B cell (primary cell): ENCODE data around the gene VTI1A. TPM values are rescaled to one million over a fixed set of nuclear protein-coding genes. Genes with fewer than 3 reads are reported as not detected.

Experiments
- ATAC-seq: fragments of 200-7000 bp; cut with Tn5 transposase; one replicate; pipeline ENCODE4 v1.10.0; 2021; ENCODE audit warnings: low read depth, mild to moderate bottlenecking, moderate number of reproducible peaks, moderate library complexity
- CTCF ChIA-PET: fragments of 350-600 bp; sonication (Branson Sonifier 250); formaldehyde crosslinking; loops from one replicate; lab custom pipeline; 2021; ENCODE audit warnings: antibody characterized with exemption, inconsistent platforms; lab: Charles Lee
- POLR2A ChIA-PET: fragments of 350-600 bp; sonication (Branson Sonifier 250); formaldehyde crosslinking; loops from one replicate; lab custom pipeline; 2021; ENCODE audit warnings: antibody characterized with exemption; lab: Charles Lee
- DNase-seq: peaks from one replicate; pipeline ENCODE4 v3.0.0; 2013
- H2AFZ ChIP-seq: 2 replicates; pipeline ENCODE4 v1.6.1; 2012; ENCODE audit warnings: mild to moderate bottlenecking, low read depth, low read length; ENCODE audit not compliant: insufficient read depth, poor library complexity, severe bottlenecking
- H3K27ac ChIP-seq, 2 donors: 1 replicate in 1 of 2; 2 replicates in 1 of 2; pipeline ENCODE4 v1.5.1; 2012 to 2013; ENCODE audit warnings: low read length in 2 of 2, mild to moderate bottlenecking in 2 of 2, moderate library complexity in 1 of 2
- H3K27me3 ChIP-seq, 4 experiments: fragments of 200-600 bp in 1 of 4; sonication (generic) in 1 of 4; replicated peaks in 1 of 4; 1 replicate in 2 of 4; 2 replicates in 2 of 4; pipeline versions ENCODE4 v1.6.1 to v1.7.0; 2013 to 2016; ENCODE audit warnings: low read length in 3 of 4, mild to moderate bottlenecking in 2 of 4, mixed read lengths in 1 of 4, moderate library complexity in 1 of 4; ENCODE audit not compliant: insufficient read depth in 4 of 4, control insufficient read depth in 3 of 4; ENCODE audit errors: control extremely low read depth in 1 of 4
- H3K36me3 ChIP-seq, 2 experiments: replicated peaks in 1 of 2; 1 replicate in 1 of 2; 2 replicates in 1 of 2; pipeline versions ENCODE4 v1.6.1 to v1.7.1; 2013; ENCODE audit warnings: low read length in 1 of 2; ENCODE audit not compliant: insufficient read depth in 2 of 2, control insufficient read depth in 1 of 2; ENCODE audit errors: control extremely low read depth in 1 of 2, extremely low read depth in 1 of 2
- H3K4me1 ChIP-seq, 2 donors: fragments of 200-600 bp in 1 of 2; sonication (generic) in 1 of 2; 1 replicate in 1 of 2; 2 replicates in 1 of 2; pipeline versions ENCODE4 v1.5.1 to v1.6.1; 2013 to 2017; ENCODE audit warnings: low read length in 2 of 2; ENCODE audit not compliant: control insufficient read depth in 2 of 2, insufficient read depth in 2 of 2
- H3K4me2 ChIP-seq: replicated peaks from 2 replicates; pipeline ENCODE3; 2012; ENCODE audit warnings: mild to moderate bottlenecking, low read depth, low read length; ENCODE audit not compliant: poor library complexity, severe bottlenecking
- H3K4me3 ChIP-seq, 5 experiments: fragments of 200-600 bp in 1 of 5; sonication (generic) in 1 of 5; 1 replicate in 3 of 5; 2 replicates in 2 of 5; pipeline versions ENCODE4 v1.5.1 to v1.7.0; 2011 to 2016; ENCODE audit warnings: low read length in 4 of 5, mild to moderate bottlenecking in 4 of 5, low read depth in 2 of 5, control low read depth in 1 of 5, moderate library complexity in 1 of 5; ENCODE audit not compliant: insufficient read depth in 1 of 5; ENCODE audit errors: control extremely low read depth in 1 of 5, extremely low read depth in 1 of 5
- H3K79me2 ChIP-seq: fragments of 200-600 bp; sonication (generic); one replicate; pipeline ENCODE4 v1.6.0; 2016; ENCODE audit warnings: low read length; ENCODE audit not compliant: control insufficient read depth, insufficient read depth
- H3K9ac ChIP-seq: fragments of 200-600 bp; sonication (generic); 2 replicates; pipeline ENCODE4 v1.6.1; 2017; ENCODE audit warnings: mild to moderate bottlenecking, low read length, moderate library complexity
- H3K9me3 ChIP-seq, 3 donors: one replicate each; pipeline versions ENCODE4 v1.6.1 to v1.7.1; 2013; ENCODE audit warnings: low read length in 2 of 3; ENCODE audit not compliant: control insufficient read depth in 2 of 3, insufficient read depth in 1 of 3; ENCODE audit errors: control extremely low read depth in 1 of 3
- H4K20me1 ChIP-seq: 2 replicates; pipeline ENCODE4 v1.6.0; 2012; ENCODE audit warnings: mild to moderate bottlenecking, low read length; ENCODE audit not compliant: insufficient read depth, control insufficient read depth, poor library complexity, severe bottlenecking
- H3K27ac Mint-ChIP-seq: one replicate; pipeline ENCODE4 v1.8.0; 2021; ENCODE audit warnings: mixed read lengths
- H3K27me3 Mint-ChIP-seq: one replicate; pipeline ENCODE4 v1.8.0; 2021; ENCODE audit warnings: mixed read lengths
- H3K4me1 Mint-ChIP-seq: one replicate; pipeline ENCODE4 v1.8.0; 2021; ENCODE audit warnings: mixed read lengths
- H3K4me3 Mint-ChIP-seq: one replicate; pipeline ENCODE4 v1.8.0; 2021; ENCODE audit warnings: mixed read lengths
- H3K9me3 Mint-ChIP-seq: one replicate; pipeline ENCODE4 v1.8.0; 2022; ENCODE audit warnings: mixed read lengths; ENCODE audit not compliant: insufficient read depth
- CTCF ChIP-seq: fragments of 200-600 bp; IDR thresholded peaks from one replicate; pipeline ENCODE4 v1.8.0; 2022; ENCODE audit warnings: antibody characterized with exemption, mild to moderate bottlenecking
- EZH2 ChIP-seq: IDR thresholded peaks from 2 replicates; pipeline ENCODE4 v1.6.1; 2012; ENCODE audit warnings: borderline replicate concordance, low read depth, mild to moderate bottlenecking, moderate library complexity, low read length; ENCODE audit not compliant: insufficient read depth, poor library complexity, severe bottlenecking
- WGBS: methylation state at CpG from one replicate; pipeline ENCODE4 v1.1.5; 2013; ENCODE audit warnings: missing lambda C conversion rate; ENCODE audit not compliant: insufficient coverage; 5-methylcytosine and 5-hydroxymethylcytosine counted together
- intact Hi-C: fragments of 100-400 bp; cut with micrococcal nuclease; formaldehyde crosslinking; loops from one replicate; pipeline ENCODE4 v1.10.0; 2022
- polyA plus RNA-seq: library from polyadenylated mRNA; depleted of rRNA; stranded (reverse); fragments of >200 nt; gene quantifications from 2 replicates; pipeline ENCODE4 v1.2.3, GENCODE V29; 2012
- total RNA-seq, 2 donors: library from RNA; stranded (reverse); fragments of 120-200 nt in 1 of 2; gene quantifications; 1 replicate in 1 of 2; 2 replicates in 1 of 2; pipeline versions ENCODE4 v1.2.3 to v1.2.4, GENCODE V29; 2013 to 2022

Gene VTI1A
- total and polyA plus RNA-seq, 2 donors (not counting 1 experiment from before 2014, with no cell fraction given) = 20.0 to 84.1 TPM

GRCh38 chr10:112593023-112593422 lies 146.0 kb downstream of the VTI1A start:
- H3K4me2 ChIP-seq = no peak overlapping the region
- TF ChIP-seq EZH2 (no peak), CTCF (no peak)
- ATAC-seq (no peak), DNase-seq (no peak)
- Mint-ChIP-seq H3K9me3 (no peaks in the 10 kb centered on the region), H3K4me1 (no peaks in the 10 kb centered on the region), H3K4me3 (no peak overlapping the region), H3K27ac (no peak overlapping the region), H3K27me3 (no peaks in the 10 kb centered on the region)
- no peaks in the 10 kb centered on the region for H3K9me3 ChIP-seq
- H3K9ac ChIP-seq = no peak overlapping the region
- POLR2A ChIA-PET = no interaction called here
- intact Hi-C loops = no loop called here
- no peaks in the 10 kb centered on the region for H3K4me1 ChIP-seq
- H3K4me3 ChIP-seq = no peak overlapping the region
- H2AFZ ChIP-seq = no peak overlapping the region
- H3K27me3 ChIP-seq = no peaks in the 10 kb centered on the region
- CTCF ChIA-PET = no interaction called here
- WGBS = 83% methylated on average over 2 of the region's 5 CpGs
- H3K27ac ChIP-seq = no peak overlapping the region
- H4K20me1 ChIP-seq = no peaks in the 10 kb centered on the region
- peaks cover 1 to 8% of the 10 kb centered on the region in 2 experiments for H3K36me3 ChIP-seq
- H3K79me2 ChIP-seq = no peaks in the 10 kb centered on the region

GRCh38 chr10:112601214-112602090 lies 154.4 kb downstream of the VTI1A start:
- POLR2A ChIA-PET = no interaction called here
- ATAC-seq = no peak
- Histone ChIP-seq H3K4me2 (no peak overlapping the region), H3K79me2 (no peaks in the 10 kb centered on the region), H3K4me3 (no peak overlapping the region), H2AFZ (no peak overlapping the region), H4K20me1 (no peaks in the 10 kb centered on the region), H3K27me3 (no peaks in the 10 kb centered on the region), H3K36me3 (peaks cover 5 to 6% of the 10 kb centered on the region in 2 experiments), H3K9ac (no peak overlapping the region), H3K27ac (no peak overlapping the region), H3K9me3 (no peaks in the 10 kb centered on the region), H3K4me1 (no peaks in the 10 kb centered on the region)
- intact Hi-C loops = no loop called here
- no peak overlapping the region for H3K4me3 Mint-ChIP-seq
- DNase-seq = no peak
- TF ChIP-seq CTCF (no peak), EZH2 (no peak)
- H3K4me1 Mint-ChIP-seq = no peaks in the 10 kb centered on the region
- no peak overlapping the region for H3K27ac Mint-ChIP-seq
- no peaks in the 10 kb centered on the region for H3K9me3 Mint-ChIP-seq
- CTCF ChIA-PET = no interaction called here
- WGBS = no CpG with 5 or more reads among the region's 4 CpGs
- H3K27me3 Mint-ChIP-seq = no peaks in the 10 kb centered on the region
